Sigmoid colon (tissue), 3 donors: ENCODE measurements around the gene GAREM1.

Experiments used
- CTCF ChIP-seq, 4 experiments: fragments of 450-650 bp in 3 of 4; fragments of 200-600 bp in 1 of 4; IDR thresholded peaks; one replicate each; pipeline ENCODE4 v1.5.1; 2016 to 2019; ENCODE audit warnings: antibody characterized with exemption in 4 of 4, mild to moderate bottlenecking in 3 of 4, moderate library complexity in 2 of 4
- POLR2A ChIP-seq, 2 donors: fragments of 450-650 bp; IDR thresholded peaks; one replicate each; pipeline ENCODE4 v1.6.1; 2016; ENCODE audit warnings: antibody characterized with exemption in 2 of 2, mild to moderate bottlenecking in 2 of 2, moderate library complexity in 2 of 2

GRCh38 chr18:32303400-32303799 is 167.3 kb downstream of the GAREM1 start:
- TF ChIP-seq POLR2A (IDR thresholded peaks at IDR 0.05) (no peak), CTCF (IDR thresholded peaks at IDR 0.05) (no peak)
